NCI-H1694 treated with DMSO at 0.1 percent for 48 hours (cell line): ENCODE measurements around the gene OSCAR.
A peak's percentile ranks its signal among the peaks of the same experiment; 100 is the strongest.

Source experiments
- DNase-seq: peaks from one replicate; lab custom pipeline; 2025; lab: John Stamatoyannopoulos, UW

Gene OSCAR, protein sequence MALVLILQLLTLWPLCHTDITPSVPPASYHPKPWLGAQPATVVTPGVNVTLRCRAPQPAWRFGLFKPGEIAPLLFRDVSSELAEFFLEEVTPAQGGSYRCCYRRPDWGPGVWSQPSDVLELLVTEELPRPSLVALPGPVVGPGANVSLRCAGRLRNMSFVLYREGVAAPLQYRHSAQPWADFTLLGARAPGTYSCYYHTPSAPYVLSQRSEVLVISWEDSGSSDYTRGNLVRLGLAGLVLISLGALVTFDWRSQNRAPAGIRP

DNA sequence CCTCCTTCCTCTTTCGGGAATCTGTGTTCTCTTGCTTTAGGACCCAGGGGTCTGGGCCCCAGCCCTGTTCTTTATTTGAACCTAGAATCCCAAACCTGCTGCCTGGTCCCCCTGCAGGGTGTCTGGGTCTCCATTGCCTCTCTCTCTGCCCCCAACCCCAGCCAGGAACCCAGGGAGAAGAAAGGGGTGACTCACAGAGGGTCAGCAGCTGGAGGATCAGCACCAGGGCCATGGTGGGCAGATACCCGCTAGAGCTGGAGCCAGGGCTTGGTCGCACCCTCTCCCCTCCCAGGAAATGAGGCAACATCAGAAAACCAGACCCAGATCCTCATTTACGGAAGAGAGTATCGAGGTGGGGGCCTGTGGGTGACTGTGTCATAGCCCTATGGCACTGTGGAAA is at the start of gene OSCAR:
Gene OSCAR (minus strand): TSS at position 243 of the 400 bp plus-strand sequence. CDS start 11 bp downstream, at position 232.
- no peak for DNase-seq

GRCh38 chr19:54149021-54149812 is 48.6 kb upstream of the OSCAR start:
- no peak for DNase-seq

DNA sequence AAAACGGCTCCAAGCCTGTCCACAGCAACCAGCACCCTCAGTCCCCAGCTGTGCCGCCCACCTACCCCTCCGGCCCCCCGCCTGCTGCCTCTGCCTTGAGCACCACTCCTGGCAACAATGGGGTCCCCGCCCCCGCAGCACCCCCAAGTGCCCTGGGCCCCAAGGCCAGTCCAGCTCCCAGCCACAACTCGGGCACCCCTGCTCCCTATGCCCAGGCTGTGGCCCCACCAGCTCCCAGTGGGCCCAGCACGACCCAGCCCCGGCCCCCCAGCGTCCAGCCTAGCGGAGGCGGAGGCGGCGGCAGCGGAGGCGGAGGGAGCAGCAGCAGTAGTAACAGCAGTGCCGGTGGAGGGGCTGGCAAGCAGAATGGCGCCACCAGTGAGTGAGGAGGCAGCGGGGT is 47.6 kb upstream of the OSCAR start:
- no peak for DNase-seq

- no peak for DNase-seq
Measured at GRCh38 chr19:54147676-54148075, 47.1 kb upstream of the OSCAR start.

DNA sequence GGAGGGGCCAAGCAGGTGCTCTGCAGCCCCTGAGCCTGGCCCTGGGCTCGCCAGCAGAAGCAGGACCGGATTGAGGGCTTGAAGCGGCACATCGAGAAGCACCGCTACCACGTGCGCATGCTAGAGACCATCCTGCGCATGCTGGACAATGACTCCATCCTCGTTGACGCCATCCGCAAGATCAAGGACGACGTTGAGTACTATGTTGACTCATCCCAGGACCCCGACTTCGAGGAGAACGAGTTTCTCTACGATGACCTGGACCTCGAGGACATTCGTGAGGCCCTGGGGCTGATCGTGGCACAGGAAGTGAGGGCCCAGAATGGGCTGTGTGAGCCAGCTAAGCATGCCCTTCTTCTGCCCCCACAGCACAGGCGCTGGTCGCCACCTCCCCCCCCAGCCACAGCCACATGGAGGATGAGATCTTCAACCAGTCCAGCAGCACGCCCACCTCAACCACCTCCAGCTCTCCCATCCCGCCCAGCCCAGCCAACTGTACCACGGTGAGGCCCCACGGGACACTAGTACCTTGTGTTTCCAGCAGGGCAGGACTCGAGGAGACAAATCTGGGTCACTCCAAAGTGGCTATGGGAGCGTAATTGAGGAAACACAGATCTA is 45.0 kb upstream of the OSCAR start:
- no peak for DNase-seq

GRCh38 chr19:54142166-54142780 is 41.7 kb upstream of the OSCAR start:
- DNase-seq, result no peak

DNA sequence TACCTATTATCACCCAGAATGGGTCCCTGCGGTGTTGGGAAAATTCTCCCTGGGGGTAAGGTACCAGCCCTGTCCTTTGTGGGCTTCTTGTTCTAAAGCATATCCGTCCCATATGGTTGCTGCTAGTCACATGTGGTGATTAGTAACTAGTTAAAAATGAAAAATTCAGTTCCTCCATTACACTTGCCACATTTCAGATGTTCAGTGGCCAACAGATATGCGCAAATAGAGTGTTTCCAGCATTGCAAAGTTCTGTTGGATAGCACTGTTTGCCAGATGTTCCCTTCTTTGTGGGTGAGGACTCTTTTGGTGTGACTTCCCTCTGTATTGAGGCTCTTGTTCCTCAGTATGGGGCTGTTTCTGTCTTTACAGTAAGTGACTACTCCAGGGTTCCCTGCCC is 40.8 kb upstream of the OSCAR start:
- no peak for DNase-seq

DNA sequence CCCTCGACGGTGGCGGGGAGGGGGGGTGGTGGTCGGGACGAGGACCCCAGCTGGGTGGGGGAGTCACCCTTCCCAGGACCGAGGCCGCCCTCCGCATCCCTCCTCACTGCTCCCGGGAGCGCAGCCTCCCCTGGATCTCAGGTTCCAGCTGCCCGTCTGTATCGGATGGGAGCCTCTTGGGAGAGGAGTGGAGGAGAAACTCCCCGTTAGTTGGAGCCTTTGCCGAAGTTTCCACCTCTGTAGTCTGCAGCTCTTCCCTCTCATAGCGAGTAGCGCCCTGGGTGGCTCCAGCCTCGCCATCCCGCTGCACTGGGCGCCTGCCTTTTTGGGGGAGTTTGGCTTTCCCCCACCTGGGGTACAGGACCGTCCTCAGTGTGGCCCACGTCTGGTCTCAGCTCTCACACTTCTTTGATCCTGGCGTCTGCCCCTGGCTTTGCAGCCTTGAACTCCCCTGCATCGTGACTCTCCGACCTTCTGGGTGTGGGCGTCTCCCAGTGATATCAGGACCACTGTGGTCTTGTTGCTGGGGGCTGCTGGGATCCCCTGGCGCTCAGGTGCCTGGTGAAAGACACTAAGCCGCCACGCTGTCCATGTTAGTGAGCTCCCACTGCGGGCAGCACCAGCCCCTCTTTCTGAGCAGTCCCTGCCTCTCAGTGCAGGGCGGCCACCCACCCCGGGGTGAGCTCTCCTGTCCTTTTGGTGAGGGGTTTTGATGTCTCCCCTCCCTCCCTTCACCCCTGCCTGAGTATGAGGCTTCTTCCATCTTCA is 38.1 kb upstream of the OSCAR start:
- DNase-seq, result no peak

- no peak for DNase-seq
Measured at GRCh38 chr19:54137699-54138488, 37.3 kb upstream of the OSCAR start, which contains the start of gene CNOT3. TSS of gene CNOT3 (plus strand) at chr19:54137762. CDS start at chr19:54142979, 5,217 bp downstream.

DNA sequence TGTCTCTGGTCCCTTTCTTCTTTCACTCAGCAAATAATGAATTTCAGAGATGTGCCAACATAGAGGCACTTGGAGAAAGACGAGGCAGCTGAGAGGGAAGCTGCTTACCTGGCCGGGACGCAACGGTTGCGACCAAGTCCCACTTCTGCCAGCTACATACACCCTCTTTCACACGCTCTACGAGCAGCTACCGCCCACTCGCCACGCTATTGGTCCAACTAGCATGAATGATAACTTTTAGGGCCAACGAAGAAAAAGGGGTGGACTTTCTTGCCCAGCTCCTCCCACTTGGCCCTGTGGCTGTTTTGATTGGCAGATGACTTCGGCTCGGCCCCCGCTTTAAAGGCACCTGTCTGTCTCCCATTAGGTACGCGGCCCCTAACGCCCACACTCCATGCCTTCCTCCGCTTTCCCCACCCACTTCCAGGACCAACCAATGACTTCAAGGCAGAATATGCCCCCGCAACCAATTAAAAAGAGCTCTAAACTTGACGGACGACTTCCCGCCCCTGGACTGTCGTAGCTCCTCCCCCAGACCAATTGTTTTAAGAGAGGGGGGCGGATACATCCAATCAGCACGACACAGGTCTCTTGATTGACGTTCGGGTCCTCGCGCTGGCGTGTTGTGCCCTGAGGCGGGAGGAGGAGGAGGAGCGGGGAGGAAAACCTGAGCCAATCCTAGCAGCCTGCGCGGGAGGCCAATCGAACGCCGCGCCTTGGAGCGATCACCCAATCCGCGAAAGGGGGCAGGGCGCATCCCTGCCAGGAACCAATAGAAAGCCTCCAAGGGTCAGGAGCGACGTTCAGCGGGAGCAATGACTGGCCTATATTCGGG is 36.5 kb upstream of the OSCAR start:
- DNase-seq, result peak; percentile 99

GRCh38 chr19:54136086-54136863 is 35.7 kb upstream of the OSCAR start:
- no peak for DNase-seq

- DNase-seq, result no peak
Measured at GRCh38 chr19:54133957-54134590, 33.5 kb upstream of the OSCAR start.

DNA sequence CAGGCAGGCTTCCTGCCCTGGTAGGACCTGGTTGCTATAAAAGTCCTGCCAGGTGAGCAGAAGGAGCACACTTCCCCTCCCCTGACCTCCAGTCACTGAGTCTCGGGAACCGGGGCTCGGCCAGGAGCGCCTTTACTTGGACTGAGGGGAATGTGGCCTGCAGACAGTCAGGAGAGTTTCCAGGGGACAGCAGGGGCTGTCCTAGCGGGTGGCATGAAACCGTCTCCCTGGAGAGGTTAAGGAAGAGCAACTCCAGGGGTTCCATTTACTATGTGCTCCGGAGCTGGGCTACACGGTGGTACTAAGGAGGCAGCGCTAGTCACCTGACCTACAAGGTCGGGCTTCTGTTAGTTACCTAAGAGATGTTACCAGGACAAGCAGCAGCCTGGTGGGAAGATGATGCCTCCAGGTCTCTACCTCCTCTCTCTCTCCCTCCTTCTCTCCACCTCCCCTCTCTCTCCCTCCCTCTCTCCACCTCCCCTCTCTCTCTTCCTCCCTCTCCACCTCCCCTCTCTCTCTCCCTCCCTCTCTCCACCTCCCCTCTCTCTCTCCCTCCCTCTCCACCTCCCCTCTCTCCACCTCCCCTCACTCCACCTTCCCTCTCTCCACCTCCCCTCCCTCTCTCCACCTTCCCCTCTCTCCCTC is 32.8 kb upstream of the OSCAR start:
- DNase-seq, result no peak

GRCh38 chr19:54129617-54129996 is 29.0 kb upstream of the OSCAR start:
- no peak for DNase-seq

DNA sequence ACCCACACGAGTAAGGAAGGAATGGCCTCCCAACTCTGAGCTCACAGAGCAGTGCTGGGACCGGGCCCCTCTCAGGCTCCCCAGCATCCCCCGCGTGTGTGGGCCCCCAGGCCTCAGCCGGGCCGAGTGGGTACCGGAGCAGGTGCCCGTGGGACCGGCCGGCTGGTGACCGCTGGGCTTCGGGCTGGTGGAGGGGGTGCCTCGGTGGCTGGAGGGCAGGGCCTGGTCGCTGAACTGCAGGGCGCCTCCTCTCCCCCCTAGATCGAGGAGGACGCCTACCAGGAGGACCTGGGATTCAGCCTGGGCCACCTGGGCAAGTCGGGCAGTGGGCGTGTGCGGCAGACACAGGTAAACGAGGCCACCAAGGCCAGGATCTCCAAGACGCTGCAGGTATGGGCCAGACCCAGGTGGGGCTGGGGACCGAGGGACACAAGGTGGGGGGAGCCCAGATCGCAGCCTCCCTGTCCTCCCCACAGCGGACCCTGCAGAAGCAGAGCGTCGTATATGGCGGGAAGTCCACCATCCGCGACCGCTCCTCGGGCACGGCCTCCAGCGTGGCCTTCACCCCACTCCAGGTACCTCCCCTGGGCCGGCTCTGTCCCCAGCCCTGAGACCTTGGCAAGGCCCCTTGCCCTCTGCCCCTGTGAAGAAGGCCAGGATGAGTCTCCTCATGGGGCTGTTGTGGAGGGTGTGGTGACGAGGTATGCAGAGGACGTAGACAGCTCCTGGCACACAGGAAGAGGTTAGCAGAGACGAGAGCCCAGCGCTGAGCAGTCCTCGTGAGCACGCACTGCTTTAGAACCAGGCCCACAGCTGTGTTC is 28.4 kb upstream of the OSCAR start:
- no peak for DNase-seq

DNA sequence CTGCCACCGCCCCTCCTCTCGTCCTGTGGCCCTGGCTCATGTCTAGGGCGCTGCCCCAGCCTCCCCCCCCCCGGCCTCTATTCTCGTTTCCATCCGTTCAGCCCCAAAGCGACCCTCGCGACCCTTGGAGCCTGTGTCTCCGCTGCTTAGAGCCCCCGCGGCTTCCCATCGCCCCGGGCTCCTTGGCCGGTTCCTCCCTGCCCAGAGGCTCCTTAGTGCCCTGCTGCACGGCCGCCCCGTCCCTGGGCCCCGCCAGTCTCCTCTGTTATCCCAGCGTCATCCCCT is 27.8 kb upstream of the OSCAR start:
- no peak for DNase-seq

- no peak for DNase-seq
Measured at GRCh38 chr19:54127688-54128440, 27.3 kb upstream of the OSCAR start.
